DMS53 treated with DMSO at 0.1 percent for 48 hours (cell line): ENCODE results near the gene DTX3.
"Not testable (repeated sequence)": the region's sequence is repeated elsewhere in the genome, so short reads cannot be mapped to it uniquely, and the experiment has no call there.

Source experiments
- DNase-seq: peaks from one replicate; lab custom pipeline; 2025; ENCODE audit not compliant: unreplicated experiment; lab: John Stamatoyannopoulos, UW

The DTX3 gene

GRCh38 chr12:57606821-57607220 is 2.2 kb downstream of the DTX3 start:
- DNase-seq: no peak

GRCh38 chr12:57607958-57608663 is 3.5 kb downstream of the DTX3 start:
- no peak for DNase-seq

GRCh38 chr12:57609101-57609780 is 4.6 kb downstream of the DTX3 start:
- no peak for DNase-seq

GRCh38 chr12:57609781-57610553 is 5.3 kb downstream of the DTX3 start:
- DNase-seq: no peak

DNA sequence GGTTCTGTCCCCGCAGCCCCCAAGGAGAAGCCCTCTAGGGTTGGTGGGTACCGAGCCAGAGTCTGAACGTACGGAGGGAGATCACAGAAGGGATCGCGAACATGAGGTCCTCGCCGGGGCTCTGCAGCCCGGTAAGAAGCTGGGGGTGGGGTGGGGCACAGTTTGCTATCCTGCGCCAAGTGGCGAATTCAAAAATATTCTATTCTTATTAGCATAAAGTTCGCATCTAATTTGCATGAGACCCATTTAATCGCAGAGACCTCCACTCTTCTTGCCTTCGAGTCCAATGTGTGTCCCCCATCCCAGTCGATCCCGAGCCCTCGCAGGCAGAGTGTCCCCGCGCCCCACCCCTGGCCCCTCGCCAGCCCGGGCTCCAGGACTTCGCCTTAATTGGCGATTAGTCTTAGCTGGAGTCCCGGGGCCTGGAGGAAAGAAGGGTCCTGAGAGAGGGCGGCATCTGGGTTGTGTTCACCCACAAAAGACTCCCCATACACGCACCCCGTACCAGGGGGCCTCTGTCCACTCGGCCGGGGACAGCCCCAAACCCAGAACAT is 6.0 kb downstream of the DTX3 start:
- no peak for DNase-seq

DNA sequence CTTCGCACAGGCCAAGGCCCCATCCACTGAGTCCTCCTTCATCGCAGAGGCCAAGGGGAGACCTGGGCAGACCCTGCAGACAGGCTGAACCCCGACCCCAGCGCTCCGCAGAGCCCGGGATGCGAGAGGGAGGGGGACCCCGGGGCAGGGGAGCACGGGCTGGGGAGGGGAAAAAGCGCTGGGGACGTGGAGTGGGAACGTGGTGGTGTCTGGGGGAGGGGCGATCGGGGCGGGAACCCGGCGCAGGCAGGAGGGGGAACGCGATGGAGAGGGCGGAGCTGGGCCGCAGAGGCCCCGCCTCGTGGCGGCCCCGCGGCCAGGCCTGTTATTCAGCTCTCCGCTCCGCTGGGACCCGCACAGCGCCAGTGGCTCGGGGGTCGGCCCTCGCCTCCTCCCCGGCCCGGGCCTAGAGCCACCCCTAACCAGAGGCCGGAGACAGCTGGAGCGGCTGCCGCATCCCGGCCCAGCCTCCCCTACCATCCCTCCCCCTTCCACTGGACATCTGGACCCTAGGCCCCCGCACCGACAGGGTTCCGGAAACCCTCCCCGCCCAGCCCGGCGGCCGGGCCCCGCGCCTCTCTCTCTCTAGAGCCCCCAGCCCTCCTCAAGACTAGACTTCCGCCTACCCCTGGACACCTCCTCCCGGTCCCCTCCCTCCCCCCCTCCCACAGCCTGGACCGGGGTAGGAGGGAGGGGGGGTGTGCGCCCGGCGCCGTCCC is 6.6 kb downstream of the DTX3 start, which contains the start of gene ARHGEF25:
Gene ARHGEF25 (plus strand): TSS at position 328 of the 719 bp plus-strand sequence. CDS start 460 bp downstream, outside the sequence.
- DNase-seq: peak; percentile 26

- DNase-seq: no peak
These were observed 7.4 kb downstream of the DTX3 start for GRCh38 chr12:57611827-57612710.

DNA sequence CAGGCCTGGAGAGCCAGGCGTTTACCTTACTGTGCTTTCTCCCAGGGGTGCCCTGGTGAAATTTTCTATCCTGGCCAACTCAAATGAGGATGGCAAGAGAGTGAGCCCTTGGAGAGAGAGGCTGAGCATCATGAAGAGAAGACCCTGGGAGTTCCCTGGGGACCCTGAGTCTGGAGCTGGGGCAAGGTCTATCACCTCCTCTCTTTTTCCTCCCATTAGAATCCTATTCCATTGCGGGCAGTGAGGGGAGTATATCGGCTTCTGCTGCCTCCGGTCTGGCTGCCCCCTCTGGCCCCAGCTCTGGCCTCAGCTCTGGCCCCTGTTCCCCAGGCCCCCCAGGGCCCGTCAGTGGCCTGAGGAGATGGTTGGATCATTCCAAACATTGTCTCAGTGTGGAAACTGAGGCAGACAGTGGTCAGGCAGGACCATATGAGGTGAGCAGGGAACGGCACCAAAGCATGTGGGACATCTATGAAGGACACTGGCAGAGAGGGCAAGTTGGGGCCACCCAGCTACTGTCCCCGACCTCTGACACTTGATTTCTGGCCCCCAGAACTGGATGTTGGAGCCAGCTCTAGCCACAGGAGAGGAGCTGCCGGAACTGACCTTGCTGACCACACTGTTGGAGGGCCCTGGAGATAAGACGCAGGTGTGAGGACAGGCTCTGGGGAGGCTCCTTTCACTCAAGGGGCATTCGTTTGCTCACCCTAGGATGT is 8.2 kb downstream of the DTX3 start:
- DNase-seq: no peak

GRCh38 chr12:57613427-57614109 is 8.9 kb downstream of the DTX3 start:
- DNase-seq: no peak

DNA sequence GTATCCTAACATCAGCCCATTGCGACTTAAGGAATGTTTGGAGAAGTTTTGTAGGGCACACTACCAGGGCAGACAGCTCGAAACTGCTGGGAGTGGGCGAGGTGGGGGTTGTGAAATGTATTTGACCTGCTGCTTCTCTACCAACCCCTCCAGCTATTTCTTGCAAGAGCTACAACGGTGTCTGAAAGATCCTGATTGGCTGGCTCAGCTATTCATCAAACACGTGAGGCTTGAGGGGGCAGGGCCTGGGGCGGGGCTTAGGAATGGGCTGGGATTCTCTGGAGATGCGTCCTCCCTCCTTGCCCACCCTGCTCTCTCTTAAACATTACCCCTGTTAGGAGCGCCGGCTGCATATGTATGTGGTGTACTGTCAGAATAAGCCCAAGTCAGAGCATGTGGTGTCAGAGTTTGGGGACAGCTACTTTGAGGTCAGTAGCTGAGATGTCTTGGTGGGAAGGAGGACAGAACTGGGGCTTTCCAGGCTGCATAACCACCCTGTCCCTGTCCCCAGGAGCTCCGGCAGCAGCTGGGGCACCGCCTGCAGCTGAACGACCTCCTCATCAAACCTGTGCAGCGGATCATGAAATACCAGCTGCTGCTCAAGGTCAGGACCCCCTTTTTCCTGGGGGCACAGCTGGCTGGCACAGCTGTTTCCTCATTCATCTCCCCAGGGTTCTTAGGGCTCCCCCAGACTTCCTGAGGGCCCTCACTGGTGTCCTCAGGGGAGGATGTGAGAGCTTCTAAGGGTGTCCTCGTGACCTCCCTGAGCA is 9.7 kb downstream of the DTX3 start:
- DNase-seq: no peak

DNA sequence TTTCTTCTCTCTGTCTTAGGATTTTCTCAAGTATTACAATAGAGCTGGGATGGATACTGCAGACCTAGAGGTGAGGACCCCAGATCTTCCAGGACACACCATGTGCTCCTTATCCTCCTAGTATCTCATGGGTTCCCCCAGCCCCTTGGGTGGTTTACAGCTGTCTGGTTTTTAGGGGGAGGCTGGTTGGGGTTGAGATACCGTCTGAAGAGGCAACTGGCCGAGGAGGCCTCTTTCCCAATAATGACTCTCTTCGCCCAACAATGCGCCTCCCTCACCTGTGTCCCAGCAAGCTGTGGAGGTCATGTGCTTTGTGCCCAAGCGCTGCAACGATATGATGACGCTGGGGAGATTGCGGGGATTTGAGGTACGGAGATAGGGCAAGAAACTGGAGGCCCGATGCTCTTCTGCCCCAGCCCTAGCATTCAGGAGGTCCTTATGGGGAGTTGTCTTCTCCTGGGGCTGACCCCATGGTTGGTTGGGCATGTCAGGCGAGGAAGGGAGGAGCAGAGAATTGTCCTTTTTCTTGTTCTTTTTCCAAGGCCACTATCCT is 10.4 kb downstream of the DTX3 start:
- no peak for DNase-seq

- no peak for DNase-seq
These were observed 11.0 kb downstream of the DTX3 start for GRCh38 chr12:57615637-57616036.

DNA sequence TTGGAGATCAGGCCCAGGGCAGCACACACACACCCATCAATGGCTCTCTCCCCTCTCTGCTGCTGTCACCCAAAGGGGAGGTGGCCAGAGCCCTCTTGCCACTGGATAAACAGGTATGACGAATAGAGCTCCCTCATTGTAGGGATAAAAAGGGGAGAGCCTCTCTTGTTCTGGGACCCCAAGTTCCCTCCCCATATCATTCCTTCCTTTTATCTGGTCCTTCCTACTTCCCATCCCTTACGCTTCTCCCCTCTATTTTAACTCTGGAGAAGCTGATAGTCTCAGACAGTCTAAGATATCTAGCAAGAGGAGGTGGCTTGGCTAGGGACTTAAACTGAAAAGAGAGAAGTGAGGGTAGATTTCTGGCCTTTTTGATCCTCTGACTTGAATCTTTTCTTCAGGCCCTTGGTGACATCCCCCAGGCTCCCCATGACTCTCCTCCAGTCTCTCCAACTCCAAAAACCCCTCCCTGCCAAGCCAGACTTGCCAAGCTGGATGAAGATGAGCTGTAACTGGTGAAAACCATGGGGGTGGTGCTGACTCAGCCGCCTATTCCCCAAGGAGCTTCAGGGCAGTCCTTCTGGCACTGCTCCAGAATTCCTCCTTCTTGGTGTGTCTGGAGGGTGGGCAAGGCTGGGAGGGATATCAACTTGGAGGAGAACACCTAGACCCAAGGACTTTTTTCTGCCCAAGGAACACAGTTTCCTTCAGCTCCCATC is 11.9 kb downstream of the DTX3 start:
- DNase-seq: no peak

DNA sequence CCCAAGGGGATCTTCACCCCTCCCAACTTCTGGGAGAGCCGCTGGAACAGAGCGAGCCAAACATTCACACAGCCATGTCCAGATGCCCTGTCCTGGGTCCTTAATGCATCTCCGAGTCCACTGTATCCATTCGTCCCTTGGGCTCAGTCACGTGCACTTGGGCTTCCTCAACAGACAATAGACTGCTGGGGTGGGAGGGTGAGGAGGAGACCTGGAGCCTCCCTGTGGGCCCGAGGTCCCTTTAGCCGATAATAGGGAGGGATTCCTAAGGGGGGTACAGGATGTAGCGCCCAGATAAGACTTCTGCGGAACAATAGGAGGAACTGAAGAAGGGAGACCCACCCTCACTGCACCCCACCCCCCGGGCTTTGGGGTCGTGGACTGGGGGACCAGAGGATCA is 13.3 kb downstream of the DTX3 start:
- no peak for DNase-seq

DNA sequence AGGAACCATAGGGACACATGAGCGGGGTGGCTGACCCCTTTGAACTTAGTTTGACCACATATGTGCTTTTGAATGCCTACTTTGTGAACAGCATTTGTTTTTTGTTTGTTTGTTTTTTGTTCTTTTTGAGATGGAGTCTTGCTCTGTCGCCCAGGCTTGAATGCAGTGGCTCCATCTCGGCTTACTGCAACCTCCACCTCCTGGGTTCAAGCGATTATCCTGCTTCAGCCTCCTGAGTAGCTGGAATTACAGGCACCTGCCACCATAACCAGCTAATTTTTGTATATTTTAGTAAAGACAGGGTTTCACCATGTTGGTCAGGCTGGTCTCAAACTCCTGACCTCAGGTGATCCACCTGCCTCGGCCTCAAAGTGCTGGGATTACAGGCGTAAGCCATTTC is 13.8 kb downstream of the DTX3 start:
- DNase-seq: not testable (repeated sequence)

- DNase-seq: no peak
These were observed 14.4 kb downstream of the DTX3 start for GRCh38 chr12:57618966-57619433.
